Skeletal muscle cell (primary cell): ENCODE data around the gene RELB.

Experiments
- DNase-seq: peaks from one replicate; pipeline ENCODE4 v3.0.0-alpha.2; 2010; ENCODE audit warnings: low read depth
- H3K4me3 ChIP-seq: 2 replicates; pipeline ENCODE4 v1.5.1; 2011; ENCODE audit warnings: low read depth, mild to moderate bottlenecking, control low read depth, low read length, moderate library complexity

The RELB gene

GRCh38 chr19:45075301-45076028 is 74.2 kb downstream of the RELB start:
- H3K4me3 ChIP-seq: peak overlapping the region; percentile 47
- no peak for DNase-seq

GRCh38 chr19:45076029-45076850 is 75.0 kb downstream of the RELB start, which contains the start of gene ZNF296:
ZNF296 (minus strand) TSS chr19:45076478; CDS start chr19:45076373, 105 bp downstream.
- H3K4me3 ChIP-seq: peak within 1 kb of the TSS; percentile 47
- DNase-seq: no peak

- H3K4me3 ChIP-seq: peak overlapping the region; percentile 47
- no peak for DNase-seq
These were observed 75.8 kb downstream of the RELB start for GRCh38 chr19:45076851-45077730.

GRCh38 chr19:45078390-45079062 is 77.3 kb downstream of the RELB start:
- peak overlapping the region; percentile 99 for H3K4me3 ChIP-seq
- DNase-seq: no peak

- no peak for DNase-seq
- peak within 1 kb of the TSS; percentile 99 for H3K4me3 ChIP-seq
These were observed 78.0 kb downstream of the RELB start, which contains the start of gene GEMIN7 for GRCh38 chr19:45079063-45079910. GEMIN7 (plus strand) TSS chr19:45079260; CDS start chr19:45090115, 10,855 bp downstream.

GRCh38 chr19:45079911-45080370 is 78.7 kb downstream of the RELB start:
- peak overlapping the region; percentile 99 for H3K4me3 ChIP-seq
- DNase-seq: no peak

- DNase-seq: no peak
- H3K4me3 ChIP-seq: no peak overlapping the region
These were observed 80.9 kb downstream of the RELB start for GRCh38 chr19:45082170-45082569.

- no peak for DNase-seq
- H3K4me3 ChIP-seq: no peak overlapping the region
These were observed 85.2 kb downstream of the RELB start for GRCh38 chr19:45086480-45086879.

- no peak overlapping the region for H3K4me3 ChIP-seq
- no peak for DNase-seq
These were observed 86.3 kb downstream of the RELB start for GRCh38 chr19:45087531-45087930.
